WTC11 (cell line): ENCODE data around the gene ANAPC4. TPM values are rescaled to one million over a fixed set of nuclear protein-coding genes. Genes with fewer than 3 reads are reported as not detected.

Experiments
- ATAC-seq: fragments of 200-7000 bp; cut with Tn5 transposase; 2 replicates; pipeline ENCODE4 v1.10.0; 2021; ENCODE audit warnings: mild to moderate bottlenecking, moderate library complexity
- CTCF ChIA-PET: fragments of 300-600 bp; sonication (Branson Sonifier 250); formaldehyde crosslinking; loops from one replicate; lab custom pipeline; 2021; ENCODE audit warnings: antibody characterized with exemption; lab: Charles Lee
- POLR2A ChIA-PET: fragments of 350-600 bp; sonication (Branson Sonifier 250); formaldehyde crosslinking; loops from one replicate; lab custom pipeline; 2021; ENCODE audit warnings: antibody characterized with exemption; lab: Charles Lee
- DNase-seq: peaks from one replicate; pipeline ENCODE4 v3.0.0; 2021; ENCODE audit warnings: low spot score
- H3K27ac Mint-ChIP-seq: 2 replicates; pipeline ENCODE4 v1.8.0; 2021; ENCODE audit warnings: mixed read lengths
- H3K27me3 Mint-ChIP-seq: 2 replicates; pipeline ENCODE4 v1.8.0; 2021; ENCODE audit warnings: low read depth, mild to moderate bottlenecking, moderate library complexity, mixed read lengths
- H3K36me3 Mint-ChIP-seq: 2 replicates; pipeline ENCODE4 v1.8.0; 2021; ENCODE audit warnings: mixed read lengths
- H3K4me1 Mint-ChIP-seq: 2 replicates; pipeline ENCODE4 v1.8.0; 2022; ENCODE audit warnings: mixed read lengths
- H3K4me3 Mint-ChIP-seq: 2 replicates; pipeline ENCODE4 v1.8.0; 2021; ENCODE audit warnings: mild to moderate bottlenecking, moderate library complexity, mixed read lengths
- H3K9me3 Mint-ChIP-seq: 2 replicates; pipeline ENCODE4 v1.8.0; 2021; ENCODE audit warnings: mixed read lengths
- CBFB ChIP-seq: sonication (generic); formaldehyde crosslinking; IDR thresholded peaks from 2 replicates; pipeline ENCODE4 v1.8.1; 2022; ENCODE audit warnings: mild to moderate bottlenecking, low read depth, missing genetic modification reagents
- CDX4 ChIP-seq: fragments of 250-450 bp; sonication (Bioruptor Pico); IDR thresholded peaks from 2 replicates; pipeline ENCODE4 v1.9.0; 2021; ENCODE audit warnings: moderate library complexity, mild to moderate bottlenecking, inconsistent platforms, borderline replicate concordance
- E2F1 ChIP-seq: sonication (generic); formaldehyde crosslinking; IDR thresholded peaks from 2 replicates; pipeline ENCODE4 v1.8.0; 2022; ENCODE audit warnings: mild to moderate bottlenecking, missing genetic modification reagents
- ELF4 ChIP-seq: sonication (generic); formaldehyde crosslinking; IDR thresholded peaks from 2 replicates; pipeline ENCODE4 v1.8.1; 2022; ENCODE audit warnings: low read depth, mild to moderate bottlenecking, moderate library complexity, missing genetic modification reagents
- ERG ChIP-seq: fragments of 250-450 bp; sonication (Bioruptor Pico); IDR thresholded peaks from 2 replicates; pipeline ENCODE4 v1.8.0; 2021; ENCODE audit warnings: mild to moderate bottlenecking
- GABPB1 ChIP-seq: sonication (generic); formaldehyde crosslinking; IDR thresholded peaks from 2 replicates; pipeline ENCODE4 v1.8.1; 2023; ENCODE audit warnings: mild to moderate bottlenecking, missing genetic modification reagents
- GTF2I ChIP-seq: fragments of 250-450 bp; sonication (Bioruptor Pico); conservative IDR thresholded peaks from 2 replicates; pipeline ENCODE4 v1.4.0; 2021; ENCODE audit warnings: mild to moderate bottlenecking
- HMGA2 ChIP-seq: fragments of 250-450 bp; sonication (Bioruptor Pico); IDR thresholded peaks from 2 replicates; pipeline ENCODE4 v1.4.0; 2021; ENCODE audit warnings: mild to moderate bottlenecking, moderate library complexity
- KAT7 ChIP-seq: sonication (generic); formaldehyde crosslinking; IDR thresholded peaks from 2 replicates; pipeline ENCODE4 v1.8.1; 2023; ENCODE audit warnings: missing genetic modification reagents, mild to moderate bottlenecking, borderline replicate concordance
- MLX ChIP-seq: sonication (generic); formaldehyde crosslinking; IDR thresholded peaks from 2 replicates; pipeline ENCODE4 v1.8.1; 2023; ENCODE audit warnings: mild to moderate bottlenecking, missing genetic modification reagents, moderate library complexity
- MYBL2 ChIP-seq: sonication (generic); formaldehyde crosslinking; IDR thresholded peaks from 2 replicates; pipeline ENCODE4 v1.8.1; 2023; ENCODE audit warnings: mild to moderate bottlenecking, moderate library complexity, missing genetic modification reagents
- NFATC4 ChIP-seq: fragments of 250-450 bp; sonication (Bioruptor Pico); IDR thresholded peaks from 2 replicates; pipeline ENCODE4 v1.9.0; 2021; ENCODE audit warnings: mild to moderate bottlenecking
- PREB ChIP-seq: sonication (generic); formaldehyde crosslinking; IDR thresholded peaks from 2 replicates; pipeline ENCODE4 v1.8.1; 2022; ENCODE audit warnings: mild to moderate bottlenecking, missing genetic modification reagents, moderate library complexity, borderline replicate concordance
- PRRX2 ChIP-seq: fragments of 250-450 bp; sonication (Bioruptor Pico); IDR thresholded peaks from 2 replicates; pipeline ENCODE4 v1.8.0; 2021; ENCODE audit warnings: mild to moderate bottlenecking
- RELA ChIP-seq: sonication (generic); formaldehyde crosslinking; IDR thresholded peaks from 2 replicates; pipeline ENCODE4 v1.8.1; 2022; ENCODE audit warnings: missing genetic modification reagents, mild to moderate bottlenecking, borderline replicate concordance
- SP1 ChIP-seq: sonication (generic); formaldehyde crosslinking; conservative IDR thresholded peaks from 2 replicates; pipeline ENCODE4 v1.8.1; 2022; ENCODE audit warnings: missing genetic modification reagents
- USF2 ChIP-seq: sonication (generic); formaldehyde crosslinking; IDR thresholded peaks from 2 replicates; pipeline ENCODE4 v1.8.1; 2023; ENCODE audit warnings: mild to moderate bottlenecking, missing genetic modification reagents, moderate library complexity
- ZNF121 ChIP-seq: sonication (generic); formaldehyde crosslinking; IDR thresholded peaks from 2 replicates; pipeline ENCODE4 v1.8.0; 2023; ENCODE audit warnings: missing genetic modification reagents
- ZNF232 ChIP-seq: sonication (generic); formaldehyde crosslinking; IDR thresholded peaks from 2 replicates; pipeline ENCODE4 v1.8.0; 2022; ENCODE audit warnings: mild to moderate bottlenecking, missing genetic modification reagents
- ZNF263 ChIP-seq: sonication (generic); formaldehyde crosslinking; IDR thresholded peaks from 2 replicates; pipeline ENCODE4 v1.8.1; 2022; ENCODE audit warnings: low read depth, mild to moderate bottlenecking, moderate library complexity, missing genetic modification reagents
- ZSCAN18 ChIP-seq: fragments of 250-450 bp; sonication (Bioruptor Pico); IDR thresholded peaks from 2 replicates; pipeline ENCODE4 v2.1.2; 2022; ENCODE audit warnings: mild to moderate bottlenecking, moderate library complexity
- total RNA-seq: library from RNA; stranded (reverse); gene quantifications from 3 replicates; pipeline ENCODE4 v1.2.3, GENCODE V29; 2021

ANAPC4 gene
- total RNA-seq, 1 experiment from 2014 or later: 40.5 TPM

GRCh38 chr4:25347971-25348370, 29.1 kb upstream of the ANAPC4 start:
- no peak for ATAC-seq

GRCh38 chr4:25350561-25350960, 26.5 kb upstream of the ANAPC4 start:
- no peak for TF ChIP-seq GABPB1 (CRISPR knock-in tag)
- no peaks in the 10 kb centered on the region for H3K27me3 Mint-ChIP-seq
- no peak overlapping the region for H3K27ac Mint-ChIP-seq
- ChIA-PET POLR2A (no interaction called here), CTCF (interaction anchor here (0.7 to 2.1 kb wide), 2 partner anchors 16 to 90 kb away, joined by 3 to 11 read pairs; no protein-coding TSS in a partner anchor)
- H3K4me1 Mint-ChIP-seq: peaks cover 7% of the 10 kb centered on the region
- H3K9me3 Mint-ChIP-seq: no peaks in the 10 kb centered on the region
- ATAC-seq (no peak), DNase-seq (no peak)
- H3K4me3 Mint-ChIP-seq: no peak overlapping the region
- peaks cover 4% of the 10 kb centered on the region for H3K36me3 Mint-ChIP-seq

More at GRCh38 chr4:25347971-25348370, 29.1 kb upstream of the ANAPC4 start:
- no peak overlapping the region for H3K27ac Mint-ChIP-seq
- no peaks in the 10 kb centered on the region for H3K27me3 Mint-ChIP-seq
- TF ChIP-seq ZNF121 (CRISPR knock-in tag) (no peak), ZNF232 (CRISPR knock-in tag) (no peak), E2F1 (no peak), GTF2I (CRISPR knock-in tag) (no peak), CBFB (no peak), ERG (CRISPR knock-in tag) (no peak), ELF4 (CRISPR knock-in tag) (no peak), USF2 (no peak), KAT7 (CRISPR knock-in tag) (no peak), PRRX2 (CRISPR knock-in tag) (no peak), ZNF263 (CRISPR knock-in tag) (no peak)
- H3K9me3 Mint-ChIP-seq: peaks cover 7% of the 10 kb centered on the region
- H3K4me1 Mint-ChIP-seq: peaks cover 7% of the 10 kb centered on the region
- no peak for DNase-seq
- H3K4me3 Mint-ChIP-seq: no peak overlapping the region
- H3K36me3 Mint-ChIP-seq: peaks cover 6% of the 10 kb centered on the region; the same call in 1 of the 2 replicates
- CTCF ChIA-PET: no interaction called here
- POLR2A ChIA-PET: no interaction called here

GRCh38 chr4:25351777-25352416, 25.2 kb upstream of the ANAPC4 start:
- Mint-ChIP-seq H3K4me3 (no peak overlapping the region), H3K9me3 (no peaks in the 10 kb centered on the region), H3K27me3 (no peaks in the 10 kb centered on the region), H3K27ac (no peak overlapping the region), H3K4me1 (peaks cover 14% of the 10 kb centered on the region), H3K36me3 (peaks cover 4% of the 10 kb centered on the region)
- ChIA-PET POLR2A (no interaction called here), CTCF (interaction anchor here (2.1 to 2.5 kb wide), 2 partner anchors 15 to 39 kb away, joined by 9 to 11 read pairs; partner anchors contain the start of gene ZCCHC4)
- ATAC-seq (peak; percentile 55; the same call in 1 of the 2 replicates), DNase-seq (no peak)
- TF ChIP-seq E2F1 (no peak), ELF4 (CRISPR knock-in tag) (no peak), SP1 (no peak), KAT7 (CRISPR knock-in tag) (no peak), MLX (CRISPR knock-in tag) (no peak), PREB (CRISPR knock-in tag) (no peak), GTF2I (CRISPR knock-in tag) (no peak), CDX4 (CRISPR knock-in tag) (no peak), RELA (CRISPR knock-in tag) (no peak), ERG (CRISPR knock-in tag) (no peak), NFATC4 (CRISPR knock-in tag) (no peak), ZSCAN18 (CRISPR knock-in tag) (no peak), HMGA2 (CRISPR knock-in tag) (no peak), MYBL2 (no peak)
